ENCODE data around the gene RFX8. TPM values are rescaled to one million over a fixed set of nuclear protein-coding genes. Genes with fewer than 3 reads are reported as not detected.

RFX8 gene
- polyA plus RNA-seq, 3 donors = not detected

- DNase-seq = no peak
- TF ChIP-seq CTCF (IDR thresholded peaks at IDR 0.05) = no peak
- H3K27me3 Mint-ChIP-seq (ENCODE audit: low read depth in 3 of 3) = peaks cover 31 to 60% (median 52%) of the 10 kb centered on the region in 3 donors
- H3K9me3 Mint-ChIP-seq = peaks cover 0 to 4% (median 0%) of the 10 kb centered on the region in 7 donors
- Histone ChIP-seq H3K36me3 (replicated peaks in 1 of 2; ENCODE audit: control insufficient read depth in 1 of 2, insufficient read depth in 2 of 2, low read length in 2 of 2) (no peaks in the 10 kb centered on the region), H3K9me3 (replicated peaks in 1 of 2; ENCODE audit: control insufficient read depth in 1 of 2, insufficient read depth in 1 of 2, low read length in 2 of 2) (no peaks in the 10 kb centered on the region), H3K9ac (ENCODE audit: insufficient read depth, low read length, poor library complexity, severe bottlenecking) (no peak overlapping the region), H3K79me2 (ENCODE audit: insufficient read depth, low read length) (no peaks in the 10 kb centered on the region), H3K4me3 (replicated peaks in 1 of 3; ENCODE audit: low read depth in 2 of 3, low read length in 3 of 3) (no peak overlapping the region), H3K27ac (ENCODE audit: low read depth in 1 of 2, low read length in 2 of 2) (no peak overlapping the region), H3K4me1 (ENCODE audit: control insufficient read depth in 1 of 2, insufficient read depth in 2 of 2, low read length in 2 of 2) (peaks cover 14 to 23% of the 10 kb centered on the region in 2 donors), H3K27me3 (ENCODE audit: control insufficient read depth in 2 of 2, insufficient read depth in 2 of 2, low read length in 2 of 2) (peaks cover 18 to 26% of the 10 kb centered on the region in 2 donors), H3K4me2 (replicated peaks; ENCODE audit: extremely low read depth, low read length, poor library complexity, severe bottlenecking) (no peak overlapping the region), H4K20me1 (ENCODE audit: insufficient read depth, low read length) (no peaks in the 10 kb centered on the region), H2AFZ (ENCODE audit: insufficient read depth, low read depth, low read length, poor library complexity, severe bottlenecking) (no peak overlapping the region)
- intact Hi-C loops (cut with micrococcal nuclease) = loop anchor here in 1 of 2 donors (5.0 to 10.0 kb wide), 3 partner anchors 38 to 217 kb away; partner anchors contain the start of gene MAP4K4
- peaks cover 23% of the 10 kb centered on the region for H3K4me1 Mint-ChIP-seq
- peak overlapping the region in 1 of 2 donors; percentile 81 for H3K4me3 Mint-ChIP-seq
- H3K27ac Mint-ChIP-seq = no peak overlapping the region
- H3K36me3 Mint-ChIP-seq = peaks cover 0 to 9% of the 10 kb centered on the region in 2 donors
- 50% methylated on average over 3 of the region's 9 CpGs for WGBS (ENCODE audit: insufficient coverage)
These were observed 4.9 kb upstream of the RFX8 start for GRCh38 chr2:101479810-101480209.

GRCh38 chr2:101479328-101479727 lies 4.4 kb upstream of the RFX8 start:
- peak overlapping the region in 1 of 2 donors; percentile 81 for H3K4me3 Mint-ChIP-seq
- intact Hi-C loops (cut with micrococcal nuclease) = loop anchor here in 1 of 2 donors (5.0 to 10.0 kb wide), 3 partner anchors 37 to 218 kb away; partner anchors contain the start of gene MAP4K4

More at GRCh38 chr2:101479328-101479727, 4.4 kb upstream of the RFX8 start:
- peak in 1 of 3 donors; percentile 35 for DNase-seq
- Histone ChIP-seq H3K9me3 (replicated peaks in 1 of 2; ENCODE audit: control insufficient read depth in 1 of 2, insufficient read depth in 1 of 2, low read length in 2 of 2) (no peaks in the 10 kb centered on the region), H2AFZ (ENCODE audit: insufficient read depth, low read depth, low read length, poor library complexity, severe bottlenecking) (no peak overlapping the region), H3K36me3 (replicated peaks in 1 of 2; ENCODE audit: control insufficient read depth in 1 of 2, insufficient read depth in 2 of 2, low read length in 2 of 2) (no peaks in the 10 kb centered on the region), H3K27me3 (ENCODE audit: control insufficient read depth in 2 of 2, insufficient read depth in 2 of 2, low read length in 2 of 2) (peaks cover 23 to 26% of the 10 kb centered on the region in 2 donors), H3K79me2 (ENCODE audit: insufficient read depth, low read length) (no peaks in the 10 kb centered on the region), H3K9ac (ENCODE audit: insufficient read depth, low read length, poor library complexity, severe bottlenecking) (no peak overlapping the region), H3K4me2 (replicated peaks; ENCODE audit: extremely low read depth, low read length, poor library complexity, severe bottlenecking) (no peak overlapping the region), H3K4me3 (replicated peaks in 1 of 3; ENCODE audit: low read depth in 2 of 3, low read length in 3 of 3) (no peak overlapping the region), H4K20me1 (ENCODE audit: insufficient read depth, low read length) (no peaks in the 10 kb centered on the region), H3K27ac (ENCODE audit: low read depth in 1 of 2, low read length in 2 of 2) (no peak overlapping the region), H3K4me1 (ENCODE audit: control insufficient read depth in 1 of 2, insufficient read depth in 2 of 2, low read length in 2 of 2) (peaks cover 18 to 28% of the 10 kb centered on the region in 2 donors)
- no peak for TF ChIP-seq CTCF (IDR thresholded peaks at IDR 0.05)
- peaks cover 28% of the 10 kb centered on the region for H3K4me1 Mint-ChIP-seq
- 82% methylated on average over 3 of the region's 4 CpGs for WGBS (ENCODE audit: insufficient coverage)
- peaks cover 32 to 63% (median 54%) of the 10 kb centered on the region in 3 donors for H3K27me3 Mint-ChIP-seq (ENCODE audit: low read depth in 3 of 3)
- H3K36me3 Mint-ChIP-seq = peaks cover 0 to 9% of the 10 kb centered on the region in 2 donors
- peaks cover 0 to 4% (median 0%) of the 10 kb centered on the region in 7 donors for H3K9me3 Mint-ChIP-seq
- H3K27ac Mint-ChIP-seq = no peak overlapping the region
